RWPE2 (cell line): ENCODE data around the gene PRR4.

Source experiments
- ATAC-seq: fragments of 200-7000 bp; cut with Tn5 transposase; 3 replicates; pipeline ENCODE4 v1.9.1; 2021; ENCODE audit warnings: low read depth
- DNase-seq: peaks from one replicate; pipeline ENCODE4 v3.0.0-alpha.2; 2020; ENCODE audit warnings: low spot score
- H3K27ac ChIP-seq: fragments of 450-650 bp; 2 replicates; pipeline ENCODE4 v1.5.1; 2017; ENCODE audit warnings: mild to moderate bottlenecking; ENCODE audit not compliant: poor library complexity, severe bottlenecking
- H3K27me3 ChIP-seq: fragments of 250-450 bp; sonication (Bioruptor Pico); 2 replicates; pipeline ENCODE4 v1.5.1; 2021; ENCODE audit warnings: mild to moderate bottlenecking, moderate library complexity; ENCODE audit not compliant: insufficient read depth, poor library complexity, severe bottlenecking
- H3K36me3 ChIP-seq: fragments of 250-450 bp; sonication (Bioruptor Pico); 2 replicates; pipeline ENCODE4 v1.5.1; 2020; ENCODE audit warnings: low read depth, mild to moderate bottlenecking, moderate library complexity
- H3K4me1 ChIP-seq: fragments of 250-450 bp; sonication (Bioruptor Pico); 2 replicates; pipeline ENCODE4 v1.5.1; 2021; ENCODE audit warnings: mild to moderate bottlenecking, moderate library complexity; ENCODE audit not compliant: insufficient read depth, poor library complexity, severe bottlenecking
- H3K4me3 ChIP-seq: fragments of 250-450 bp; sonication (Bioruptor Pico); 2 replicates; pipeline ENCODE4 v1.5.1; 2021; ENCODE audit warnings: mild to moderate bottlenecking, moderate library complexity; ENCODE audit not compliant: severe bottlenecking
- H3K9me3 ChIP-seq: fragments of 250-450 bp; sonication (Bioruptor Pico); 2 replicates; pipeline ENCODE4 v1.5.1; 2021; ENCODE audit warnings: mild to moderate bottlenecking, moderate library complexity; ENCODE audit not compliant: severe bottlenecking
- CTCF ChIP-seq: fragments of 450-650 bp; IDR thresholded peaks from one replicate; pipeline ENCODE4 v1.5.1; 2017; ENCODE audit warnings: mild to moderate bottlenecking, moderate library complexity; ENCODE audit not compliant: poor library complexity, severe bottlenecking

PRR4 gene

DNA sequence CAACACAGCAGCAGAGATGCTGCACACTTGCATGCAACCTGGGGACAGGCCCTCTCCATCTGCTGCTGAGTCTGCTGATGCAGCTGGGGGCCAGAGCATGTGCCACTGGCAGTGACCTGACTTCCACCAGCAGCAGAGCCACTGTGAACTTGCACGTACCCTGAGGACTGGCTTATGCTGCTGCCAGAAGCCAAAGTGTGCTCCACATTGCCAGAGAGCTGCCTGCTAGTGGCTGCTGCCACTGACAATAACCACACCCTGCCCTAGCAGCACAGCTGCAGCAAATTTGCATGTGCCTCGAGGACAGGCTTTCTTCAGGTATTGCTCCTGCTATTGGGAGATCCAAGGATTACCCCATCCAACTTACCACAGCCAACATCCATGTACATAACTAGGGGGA, 4.5 kb upstream of the PRR4 start:
- H3K36me3 ChIP-seq = no peaks in the 10 kb centered on the region
- no peaks in the 10 kb centered on the region for H3K27me3 ChIP-seq
- no peak overlapping the region for H3K4me3 ChIP-seq
- DNase-seq = no peak
- H3K4me1 ChIP-seq = no peaks in the 10 kb centered on the region
- ATAC-seq = no peak
- no peaks in the 10 kb centered on the region for H3K9me3 ChIP-seq
- TF ChIP-seq CTCF = no peak
- H3K27ac ChIP-seq = no peak overlapping the region

DNA sequence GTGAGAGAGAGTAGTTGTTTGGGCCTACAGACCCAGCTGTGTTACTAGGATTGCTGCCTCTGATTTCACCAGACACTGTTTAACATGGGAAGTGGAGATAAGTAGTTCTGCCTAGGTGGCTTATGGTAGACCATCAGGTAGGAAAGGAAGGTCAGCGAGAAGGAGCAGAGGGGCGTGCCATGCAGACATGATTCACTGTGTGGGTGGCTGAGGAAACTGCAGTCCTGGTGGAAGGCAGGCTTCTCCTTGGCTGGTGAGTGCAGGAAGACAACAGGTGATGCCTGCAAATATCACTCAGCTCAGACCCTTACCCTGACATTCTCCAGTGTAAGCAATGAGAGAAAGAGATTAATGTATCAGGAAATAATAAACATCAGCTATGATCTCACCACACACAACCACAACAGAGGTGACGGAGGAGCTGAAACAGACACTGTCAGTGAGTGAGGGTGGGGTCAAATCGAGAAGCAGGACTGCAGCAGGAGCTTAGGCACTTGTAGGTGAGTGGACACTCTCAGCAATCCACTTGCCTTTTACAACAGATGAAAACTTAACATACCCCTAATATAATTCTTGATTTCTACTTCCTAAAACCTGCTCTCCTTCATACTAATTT, 2.1 kb upstream of the PRR4 start:
- H3K4me3 ChIP-seq = no peak overlapping the region
- H3K9me3 ChIP-seq = no peaks in the 10 kb centered on the region
- ATAC-seq (no peak), DNase-seq (no peak)
- no peaks in the 10 kb centered on the region for H3K4me1 ChIP-seq
- no peak for TF ChIP-seq CTCF
- no peaks in the 10 kb centered on the region for H3K36me3 ChIP-seq
- no peaks in the 10 kb centered on the region for H3K27me3 ChIP-seq
- H3K27ac ChIP-seq = no peak overlapping the region

DNA sequence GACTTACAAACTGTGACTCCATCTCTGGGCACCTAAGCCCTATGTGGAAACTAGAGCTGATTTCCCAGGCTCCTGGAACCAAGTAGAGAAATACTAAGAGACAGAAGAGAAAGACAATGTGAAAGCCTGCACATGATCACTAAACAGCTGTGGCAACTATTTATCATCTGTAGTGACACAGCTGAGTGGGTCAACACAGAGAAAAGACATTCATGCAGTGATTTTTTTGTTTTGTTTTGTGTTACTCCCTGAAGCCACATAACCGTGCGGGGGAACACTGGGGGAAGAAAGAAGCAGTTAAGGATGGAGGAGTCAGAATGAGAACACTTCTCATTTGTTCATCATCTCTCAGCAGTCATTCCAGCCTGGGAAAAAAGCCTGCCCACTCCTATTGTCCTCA, 1.5 kb downstream of the PRR4 start:
- Histone ChIP-seq H3K36me3 (no peaks in the 10 kb centered on the region), H3K27me3 (no peaks in the 10 kb centered on the region), H3K4me3 (no peak overlapping the region), H3K9me3 (no peaks in the 10 kb centered on the region), H3K27ac (no peak overlapping the region), H3K4me1 (no peaks in the 10 kb centered on the region)
- DNase-seq = no peak
- TF ChIP-seq CTCF = no peak
- ATAC-seq = no peak

GRCh38 chr12:10842862-10843261, 6.4 kb downstream of the PRR4 start:
- H3K27me3 ChIP-seq = no peaks in the 10 kb centered on the region
- DNase-seq (no peak), ATAC-seq (no peak)
- no peak overlapping the region for H3K4me3 ChIP-seq
- no peak overlapping the region for H3K27ac ChIP-seq
- H3K36me3 ChIP-seq = no peaks in the 10 kb centered on the region
- no peaks in the 10 kb centered on the region for H3K9me3 ChIP-seq
- no peaks in the 10 kb centered on the region for H3K4me1 ChIP-seq
- TF ChIP-seq CTCF = no peak

DNA sequence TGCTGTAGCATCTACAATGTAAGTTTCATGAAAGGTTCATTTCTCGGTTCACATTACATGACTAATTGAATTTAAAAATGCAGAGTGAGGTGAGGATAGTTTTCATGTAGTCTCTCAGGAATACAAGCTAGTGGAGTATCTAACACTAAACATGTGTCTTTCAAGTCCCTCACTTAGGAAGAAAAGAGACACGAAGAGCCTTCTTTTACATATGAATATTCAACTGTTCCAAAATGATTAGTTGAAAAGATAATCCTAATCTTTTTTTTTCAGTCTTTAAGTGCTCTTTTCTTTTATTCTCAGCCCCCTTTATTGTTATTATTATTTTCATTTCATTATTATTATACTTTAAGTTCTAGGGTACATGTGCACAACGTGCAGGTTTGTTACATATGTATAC, 10.8 kb downstream of the PRR4 start:
- Histone ChIP-seq H3K4me1 (no peaks in the 10 kb centered on the region), H3K4me3 (no peak overlapping the region), H3K36me3 (no peaks in the 10 kb centered on the region), H3K27ac (no peak overlapping the region), H3K27me3 (no peaks in the 10 kb centered on the region), H3K9me3 (no peaks in the 10 kb centered on the region)
- ATAC-seq (no peak), DNase-seq (no peak)
- TF ChIP-seq CTCF = no peak
